H54 (cell line): ENCODE results near the gene OPCML.
"Not testable (repeated sequence)": the region's sequence is repeated elsewhere in the genome, so short reads cannot be mapped to it uniquely, and the experiment has no call there.

Source experiments
- DNase-seq: peaks from one replicate; pipeline ENCODE4 v3.0.0; 2011; ENCODE audit warnings: low spot score, mixed read lengths; ENCODE audit not compliant: insufficient read length
- FAIRE-seq: peaks from 3 replicates; lab custom pipeline; 2011; peaks lifted over from hg19 to GRCh38; lab: Jason Lieb, UNC
- POLR2A ChIP-seq: IDR thresholded peaks from 2 replicates; pipeline ENCODE4 v1.6.1; 2011; ENCODE audit warnings: low read depth, mild to moderate bottlenecking, low read length

OPCML gene

DNA sequence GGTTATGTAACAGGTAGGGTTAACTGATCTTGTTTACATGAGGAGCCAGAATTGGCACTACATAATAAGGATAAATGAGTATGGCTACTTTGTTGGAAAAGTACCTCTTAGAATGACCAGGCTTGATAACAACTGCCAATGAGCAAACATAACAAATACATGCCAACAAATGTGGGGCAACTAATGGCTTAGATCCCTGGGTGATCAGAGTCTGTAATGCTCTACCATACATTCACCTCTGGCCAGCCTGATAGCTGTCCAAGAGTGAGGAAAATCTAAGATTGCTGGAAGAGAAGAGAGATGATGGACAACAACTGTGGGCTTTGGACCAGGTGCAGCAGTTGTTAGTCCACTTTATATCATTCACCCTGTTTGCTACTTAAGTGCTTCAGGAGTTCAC lies 1136.9 kb downstream of the OPCML start:
- FAIRE-seq = no peak

DNA sequence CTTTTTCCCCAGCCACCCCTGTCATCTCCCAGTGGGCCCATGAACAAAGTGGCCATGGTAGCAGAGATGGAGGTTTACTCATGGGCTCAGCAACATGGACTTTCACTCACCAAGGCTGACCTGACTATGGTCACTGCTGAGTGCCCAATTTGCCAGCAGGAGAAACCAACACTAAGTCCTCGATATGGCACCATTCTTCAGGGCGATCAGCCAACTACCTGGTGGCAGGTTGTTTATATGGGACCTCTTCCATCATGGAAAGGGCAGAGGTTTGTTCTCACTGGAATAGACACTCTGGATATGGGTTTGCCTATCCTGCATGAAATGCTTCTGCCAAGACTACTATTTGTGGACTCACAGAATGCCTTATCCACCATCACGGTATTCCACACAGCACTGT lies 1152.8 kb downstream of the OPCML start:
- no peak for FAIRE-seq
- DNase-seq = no peak
- TF ChIP-seq POLR2A = no peak

More for the DNA sequence above, 1136.9 kb downstream of the OPCML start:
- DNase-seq = no peak
- TF ChIP-seq POLR2A = no peak

DNA sequence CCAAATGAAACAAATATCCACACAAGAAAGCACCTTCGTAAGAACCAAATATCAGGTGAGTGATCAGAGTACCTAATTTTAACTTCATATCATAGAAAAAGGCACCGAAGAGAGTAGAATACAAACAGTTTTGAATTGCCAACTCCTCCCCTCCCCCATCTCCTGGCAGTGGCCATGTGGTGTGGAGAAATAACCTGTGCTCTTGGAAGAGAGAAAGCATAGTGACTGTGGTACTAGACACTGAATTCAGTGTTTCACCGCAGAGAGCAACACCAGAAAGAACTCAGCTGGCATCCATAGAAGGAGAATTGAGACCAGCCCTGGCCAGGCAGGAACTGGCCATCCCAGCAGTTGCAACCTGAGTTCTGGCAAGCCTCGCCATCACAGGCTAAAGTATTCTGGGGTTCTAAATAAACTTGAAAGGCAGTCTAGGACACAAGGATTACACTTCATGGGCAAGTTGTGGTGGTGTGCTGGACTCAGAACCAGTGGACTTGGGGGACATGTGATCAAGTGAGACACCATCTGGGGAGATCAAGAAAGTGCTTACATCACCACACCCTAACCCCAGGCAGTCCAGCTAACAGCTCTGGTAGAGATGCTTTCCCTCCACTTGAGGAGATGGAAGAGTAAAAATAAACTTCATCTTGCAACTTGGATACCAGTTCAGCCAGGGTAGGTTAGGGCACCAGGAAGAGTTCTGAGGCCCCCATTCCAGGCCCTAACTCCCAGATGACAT lies 1158.7 kb downstream of the OPCML start:
- FAIRE-seq (no peak), DNase-seq (no peak)
- TF ChIP-seq POLR2A = no peak

DNA sequence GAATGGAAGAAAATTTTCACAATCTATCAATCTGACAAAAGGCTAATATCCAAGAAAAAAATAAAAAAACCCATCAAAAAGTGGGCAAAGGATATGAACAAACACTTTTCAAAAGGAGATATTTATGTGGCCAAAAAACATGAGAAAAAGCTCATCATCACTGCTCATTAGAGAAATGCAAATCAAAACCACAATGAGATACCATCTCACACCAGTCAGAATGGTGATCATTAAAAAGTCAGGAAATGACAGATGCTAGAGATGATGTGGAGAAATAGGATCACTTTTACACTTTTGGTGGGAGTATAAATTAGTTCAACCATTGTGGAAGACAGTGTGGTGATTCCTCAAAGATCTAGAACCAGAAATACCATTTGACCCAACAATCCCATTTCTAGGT lies 1162.2 kb downstream of the OPCML start:
- not testable (repeated sequence) for FAIRE-seq, DNase-seq

DNA sequence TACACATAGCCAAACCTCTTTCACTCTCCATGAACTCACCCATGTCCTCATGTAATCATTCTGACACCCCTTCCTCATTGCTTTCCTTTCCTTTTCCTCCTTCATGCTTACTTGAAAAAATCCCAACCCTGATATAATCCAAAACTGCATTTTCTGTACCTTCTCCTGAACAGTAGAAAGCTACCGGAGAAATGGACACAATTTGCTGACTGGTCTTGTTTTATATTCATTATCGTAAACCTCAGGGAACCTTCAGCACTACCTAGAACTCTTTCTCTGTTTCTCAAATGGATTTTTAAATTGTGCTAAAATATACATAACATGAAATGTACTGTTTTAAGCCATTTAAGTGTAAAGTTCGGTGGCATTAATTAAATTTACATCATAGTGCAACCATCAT lies 1165.0 kb downstream of the OPCML start:
- DNase-seq (no peak), FAIRE-seq (no peak)
- TF ChIP-seq POLR2A = no peak

DNA sequence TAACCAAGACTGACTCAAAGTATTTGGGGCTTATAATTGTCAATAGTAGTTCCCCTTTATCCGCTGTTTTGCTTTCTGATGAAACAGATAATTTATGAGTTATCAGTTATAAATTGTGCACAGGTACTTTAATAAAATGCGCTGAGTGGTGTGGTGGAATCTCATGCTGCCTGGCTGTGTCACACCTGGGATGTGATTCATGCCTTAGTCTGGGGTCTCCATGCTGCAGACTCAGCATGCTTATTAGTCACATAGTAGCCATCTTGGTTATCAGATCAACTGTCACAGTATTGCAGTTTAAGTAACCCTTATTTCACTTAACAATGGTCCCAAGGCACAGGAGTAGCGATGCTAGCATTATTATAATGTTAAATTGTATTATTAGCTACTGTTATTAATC lies 1166.7 kb downstream of the OPCML start:
- FAIRE-seq = no peak
- TF ChIP-seq POLR2A = no peak
- no peak for DNase-seq
